HG03354 (cell line): ENCODE results near the gene WIPI1.
"Not testable (repeated sequence)": the region's sequence is repeated elsewhere in the genome, so short reads cannot be mapped to it uniquely, and the experiment has no call there.

Source experiments
- ATAC-seq: cut with Tn5 transposase; IDR thresholded peaks from one replicate; pipeline ENCODE4 v1.9.1; 2021; ENCODE audit warnings: mild to moderate bottlenecking; ENCODE audit not compliant: unreplicated experiment, poor library complexity, severe bottlenecking

WIPI1 gene

GRCh38 chr17:68390888-68391545, 66.3 kb downstream of the WIPI1 start:
- ATAC-seq, result no peak

DNA sequence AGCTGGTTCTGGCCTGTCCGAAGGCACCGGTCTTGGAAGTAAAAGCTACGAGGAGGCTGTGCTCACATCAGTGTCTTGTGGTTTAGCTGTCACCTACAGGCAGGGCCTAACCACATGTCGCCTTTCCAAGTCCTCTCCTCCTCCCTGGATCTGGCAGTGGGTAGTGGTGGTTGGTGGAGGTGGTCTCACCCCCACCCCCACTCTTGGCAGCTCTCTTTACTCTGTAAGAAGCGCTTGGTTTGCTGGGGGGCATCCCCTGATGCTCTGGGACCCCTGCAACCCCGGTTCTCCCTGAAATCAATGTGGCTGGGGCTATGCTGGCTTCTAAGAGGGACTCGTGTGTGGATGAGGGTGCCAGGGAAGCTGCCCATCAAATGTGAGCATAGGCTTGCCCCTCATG, 68.3 kb downstream of the WIPI1 start:
- ATAC-seq, result no peak

- no peak for ATAC-seq
Measured at GRCh38 chr17:68387435-68388218, 69.7 kb downstream of the WIPI1 start.

DNA sequence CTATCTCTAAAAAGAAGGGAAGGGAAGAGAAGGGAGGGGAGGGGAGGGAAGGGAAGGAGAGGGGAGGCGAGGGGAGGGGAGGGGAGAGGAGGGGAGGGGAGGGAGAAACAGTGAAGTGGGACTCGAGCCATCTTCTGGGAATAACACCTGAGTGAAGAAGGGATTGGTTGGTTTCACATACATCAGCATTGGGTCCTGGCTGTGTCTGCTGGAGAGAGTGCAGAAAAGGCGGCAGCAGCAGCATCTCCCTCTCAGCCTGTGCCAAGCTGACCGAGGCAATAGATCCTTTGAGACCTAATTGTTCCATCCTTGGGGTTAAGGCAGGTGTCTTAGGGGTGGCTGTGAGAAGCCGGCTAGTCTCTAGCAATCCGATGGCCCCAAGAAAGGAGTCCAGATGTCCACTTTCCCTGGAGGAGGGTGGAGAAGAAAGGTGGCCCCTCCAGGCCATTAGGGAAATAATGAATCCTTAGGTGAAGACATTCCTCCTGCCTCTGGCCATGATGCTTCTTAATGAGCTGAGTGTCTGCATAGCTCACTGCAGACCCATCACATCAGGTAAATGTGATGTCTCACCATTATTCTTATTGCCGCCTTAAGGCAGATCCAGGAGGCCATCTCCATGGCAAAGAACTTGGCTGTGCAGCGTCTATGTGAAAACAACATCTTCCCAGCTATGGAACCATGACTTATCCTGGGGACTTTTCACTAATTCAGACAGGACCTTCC, 71.6 kb downstream of the WIPI1 start:
- ATAC-seq, result no peak

DNA sequence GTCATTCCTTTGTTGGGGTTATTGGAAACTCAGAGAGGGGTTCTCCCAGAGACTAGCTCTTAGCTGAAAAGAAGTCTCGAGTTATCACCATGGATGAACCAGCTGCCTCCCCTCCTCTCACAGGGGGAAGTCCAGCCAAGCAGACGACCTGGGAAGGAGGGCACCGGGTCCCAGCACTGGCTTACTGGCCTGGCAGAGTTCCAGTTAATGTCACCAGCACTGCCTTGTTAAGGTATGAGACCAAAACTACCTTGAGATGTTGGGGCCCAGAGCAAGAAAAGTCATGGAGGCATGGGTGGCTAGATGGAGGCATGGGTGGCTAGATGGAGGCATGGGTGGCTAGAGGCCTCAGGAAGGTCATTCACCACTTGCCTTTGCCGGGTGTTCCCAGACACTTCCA, 72.4 kb downstream of the WIPI1 start:
- ATAC-seq, result no peak

- no peak for ATAC-seq
Measured at GRCh38 chr17:68384471-68384870, 72.8 kb downstream of the WIPI1 start.

- ATAC-seq, result no peak
Measured at GRCh38 chr17:68383443-68384321, 73.6 kb downstream of the WIPI1 start.

DNA sequence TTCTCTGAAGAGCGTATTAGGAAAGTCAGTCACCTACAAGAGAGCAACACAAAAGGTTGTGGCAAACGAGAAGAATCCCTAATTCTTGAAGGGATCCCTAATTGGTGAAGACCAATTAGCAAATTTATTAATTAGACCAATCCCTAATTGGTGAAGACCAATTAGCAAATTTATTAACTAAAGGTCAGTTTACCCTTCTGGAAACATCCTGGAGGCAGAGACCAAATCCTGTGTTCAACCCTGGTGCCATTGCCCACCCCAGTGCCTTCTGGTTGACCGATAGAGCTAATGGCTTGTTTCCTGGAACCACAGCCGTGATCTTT, 74.2 kb downstream of the WIPI1 start:
- ATAC-seq, result no peak

GRCh38 chr17:68382582-68383085, 74.7 kb downstream of the WIPI1 start:
- ATAC-seq, result no peak

DNA sequence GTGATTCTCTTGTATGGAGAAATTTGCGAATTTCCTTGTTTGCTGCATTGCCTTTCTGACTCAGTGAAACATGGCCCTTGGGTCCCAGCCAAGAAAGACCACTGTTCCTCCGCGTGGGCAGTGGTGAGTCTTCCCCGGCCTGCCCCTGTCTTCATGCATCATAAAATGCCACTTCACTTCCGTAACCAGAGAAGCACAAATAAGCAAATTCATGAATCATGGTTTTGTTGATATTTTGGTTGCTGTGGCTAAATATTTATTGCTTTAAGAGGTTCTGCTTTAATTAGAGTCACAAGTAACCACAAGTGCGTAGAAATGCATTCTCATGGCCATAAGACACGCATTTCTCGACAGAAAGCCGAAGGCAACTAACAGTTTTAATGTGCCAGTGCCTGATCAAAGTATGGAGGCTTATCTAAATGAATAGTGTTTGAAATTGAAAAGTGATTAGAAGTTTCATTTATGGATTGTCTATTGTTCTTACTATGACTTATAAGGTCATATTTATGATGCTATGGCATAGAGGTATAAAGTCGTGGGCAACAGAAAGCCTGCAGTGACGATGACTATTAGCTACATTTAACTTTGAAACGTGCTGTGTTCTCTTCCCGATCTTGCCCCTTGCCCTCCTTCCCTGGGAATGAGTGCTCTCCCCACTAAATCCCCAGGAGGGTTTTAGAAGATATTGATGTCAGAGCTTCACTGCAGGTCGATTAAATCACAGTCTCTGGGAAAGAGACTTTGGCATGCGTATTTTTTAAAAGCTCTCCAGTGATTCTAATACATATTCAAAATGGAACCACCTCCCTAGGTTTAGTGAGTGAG, 76.0 kb downstream of the WIPI1 start:
- ATAC-seq, result no peak

DNA sequence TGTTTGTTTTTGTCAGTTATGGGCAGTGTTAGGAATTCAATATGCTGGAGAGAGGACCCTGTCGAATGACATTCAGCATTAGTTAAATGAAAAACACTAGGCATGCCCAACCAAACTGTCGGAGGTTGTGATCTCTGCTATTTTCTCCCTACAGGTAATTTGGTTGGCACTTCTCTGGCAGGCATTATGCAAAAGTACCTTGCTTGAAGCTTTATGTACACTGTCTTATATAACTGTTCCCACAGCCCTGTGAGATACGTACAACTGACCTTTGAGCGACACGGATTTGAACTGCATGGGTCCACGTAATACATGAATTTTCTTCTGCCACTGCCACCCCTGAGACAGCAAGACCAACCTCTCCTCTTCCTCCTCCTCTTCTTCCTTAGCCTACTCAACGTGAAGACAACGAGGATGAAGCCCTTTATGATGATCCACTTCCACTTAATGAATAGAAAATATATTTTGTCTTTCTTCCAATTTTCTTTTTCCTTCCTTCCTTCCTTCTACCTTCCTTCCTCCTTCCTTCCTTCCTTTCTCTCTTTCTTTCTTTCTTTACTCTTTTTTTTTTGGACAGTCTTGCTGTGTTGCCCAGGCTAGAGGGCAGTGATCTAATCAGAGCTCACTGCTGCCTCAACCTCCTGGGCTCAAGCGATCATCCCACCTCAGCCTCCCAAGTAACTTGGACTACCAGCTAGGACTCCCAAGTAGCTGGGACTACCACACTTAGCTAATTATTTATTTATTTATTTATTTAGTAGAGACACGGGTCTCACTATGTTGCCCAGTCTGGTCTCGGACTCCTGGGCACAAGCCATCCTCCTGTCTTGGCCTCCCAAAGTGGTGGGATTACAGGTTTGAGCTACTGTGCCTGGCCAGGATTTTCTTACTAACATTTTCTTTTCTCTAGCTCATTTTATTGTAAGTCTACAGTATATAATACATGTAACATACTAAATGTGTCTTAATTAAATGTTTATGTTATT, 77.3 kb downstream of the WIPI1 start:
- no peak for ATAC-seq

GRCh38 chr17:68379177-68379510, 78.2 kb downstream of the WIPI1 start:
- no peak for ATAC-seq

DNA sequence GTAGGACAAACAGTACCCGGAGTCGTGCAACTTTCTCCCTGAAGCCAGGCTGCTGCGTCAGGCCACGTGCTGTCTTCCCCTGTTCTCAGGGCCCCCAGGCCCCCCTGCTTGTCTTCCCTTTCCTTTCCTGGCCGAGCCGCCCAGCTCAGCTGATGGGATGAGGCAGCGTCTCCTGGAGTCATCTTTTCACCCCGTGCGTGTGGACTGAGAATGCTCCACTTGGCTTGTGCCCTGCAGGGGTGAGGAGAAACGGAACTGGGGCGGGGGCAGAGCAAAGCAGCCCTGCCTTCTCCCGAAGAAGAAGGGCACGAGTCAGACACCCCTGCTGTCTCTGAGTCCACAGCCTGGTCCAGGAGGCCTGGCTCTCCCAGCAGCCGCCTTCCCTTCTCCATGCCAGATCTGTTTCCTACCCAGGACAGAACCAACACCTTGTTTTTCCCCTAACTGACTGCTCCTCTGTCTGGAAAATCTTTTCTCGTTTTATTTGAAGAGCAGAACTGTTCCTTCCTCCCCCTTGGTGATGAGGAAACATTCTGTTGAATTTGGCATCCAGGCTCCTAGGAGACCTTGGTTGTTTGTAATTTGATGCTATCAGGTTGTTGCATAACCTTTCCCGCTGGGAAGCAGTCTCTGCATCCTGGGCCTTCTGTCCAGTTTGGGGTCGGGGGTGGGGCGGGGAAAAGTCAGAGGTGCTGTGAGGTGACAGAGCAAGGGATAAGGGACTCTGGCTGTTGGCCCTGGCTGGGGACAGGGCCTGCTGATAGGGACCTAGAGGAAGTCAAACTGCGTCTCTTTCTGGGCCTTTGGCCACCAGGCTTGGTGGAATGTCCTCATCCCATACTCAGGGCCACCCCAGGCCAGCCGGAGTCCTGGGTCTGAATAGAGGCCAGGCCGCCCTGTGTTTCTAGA, 78.8 kb downstream of the WIPI1 start:
- no peak for ATAC-seq

DNA sequence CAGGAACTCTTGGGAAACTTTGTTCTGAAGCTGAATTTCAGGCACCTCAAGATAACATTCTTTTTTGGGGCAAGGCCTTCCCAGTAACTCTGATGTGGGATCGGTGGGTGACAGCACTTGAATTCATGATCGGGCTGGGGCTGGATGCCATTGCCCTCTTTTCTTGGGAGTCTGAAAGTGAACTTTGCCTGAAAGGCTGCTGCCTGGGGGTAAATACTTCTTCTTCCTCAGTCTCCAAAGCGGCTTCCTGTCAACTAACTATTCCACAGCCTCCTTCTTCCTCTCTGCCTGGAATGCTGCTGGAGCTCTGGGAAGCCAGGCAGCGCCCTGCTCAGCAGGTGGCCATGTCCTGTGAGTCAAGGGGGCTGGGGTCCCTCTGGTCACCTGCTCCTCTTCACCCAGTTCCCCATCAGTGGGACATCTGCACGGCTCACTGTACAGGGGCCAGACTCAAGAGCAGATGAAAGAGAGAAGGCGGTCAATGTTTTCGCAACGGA, 79.5 kb downstream of the WIPI1 start:
- no peak for ATAC-seq

GRCh38 chr17:68376178-68376577, 81.1 kb downstream of the WIPI1 start:
- ATAC-seq, result not testable (repeated sequence)

DNA sequence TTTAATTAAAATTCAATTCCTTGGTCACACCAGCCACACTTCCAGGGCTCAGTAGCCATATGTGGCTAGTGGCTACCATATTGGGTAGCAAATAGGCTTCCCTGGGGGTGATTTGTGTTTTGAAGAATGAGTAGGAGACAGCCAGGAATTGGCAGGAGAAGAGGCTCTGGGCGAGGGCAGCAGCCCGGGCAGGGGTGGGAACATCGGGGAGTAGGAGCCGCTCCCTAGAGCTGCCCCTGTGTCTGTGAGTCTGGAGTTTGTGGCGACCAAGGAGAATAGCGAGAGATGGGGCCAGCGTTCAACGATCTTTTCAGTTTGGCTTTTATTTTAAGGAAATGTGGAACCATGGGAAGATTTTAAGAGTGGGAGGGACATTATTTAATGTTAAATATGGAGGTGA, 81.7 kb downstream of the WIPI1 start:
- no peak for ATAC-seq
